ENCODE data around the gene BLTP3B. TPM values are rescaled to one million over a fixed set of nuclear protein-coding genes. Genes with fewer than 3 reads are reported as not detected.
A peak's percentile ranks its signal among the peaks of the same experiment; 100 is the strongest.

BLTP3B gene
- total RNA-seq, 1 donor from 2014 or later, result 16.2 TPM

DNA sequence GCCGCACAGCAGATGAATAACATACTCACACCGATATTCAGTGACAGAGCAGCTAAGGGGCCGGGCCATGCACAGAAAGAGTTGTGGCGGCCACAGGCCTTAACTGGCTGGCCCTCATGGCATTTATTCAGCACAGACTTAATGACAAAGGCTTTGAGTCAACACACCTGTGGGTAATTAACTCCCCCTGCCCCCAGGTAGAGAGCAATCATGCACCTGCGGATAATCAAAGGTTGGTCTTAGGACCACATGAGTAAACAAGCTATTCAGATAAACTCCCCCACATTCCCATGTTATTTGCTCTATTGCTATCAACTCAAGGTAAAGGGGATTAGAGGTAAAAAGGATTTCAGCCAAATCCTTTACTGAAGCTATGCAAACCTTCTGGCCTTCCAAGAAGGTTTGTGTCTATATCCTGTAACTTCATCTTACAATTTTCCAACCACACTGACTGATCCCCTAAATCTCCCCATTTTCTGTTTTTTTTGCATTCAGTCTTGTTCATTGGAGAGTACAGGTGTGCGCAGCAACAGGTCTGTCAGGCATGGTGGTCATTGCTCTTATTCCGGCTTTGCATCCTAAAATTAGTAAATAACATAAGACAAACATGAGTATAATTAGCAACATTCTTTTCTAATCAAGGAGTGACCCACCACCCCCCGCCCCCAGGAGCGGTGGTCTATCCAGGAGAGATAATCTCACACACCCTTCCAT, 16.9 kb upstream of the BLTP3B start:
- DNase-seq, result no peak

DNA sequence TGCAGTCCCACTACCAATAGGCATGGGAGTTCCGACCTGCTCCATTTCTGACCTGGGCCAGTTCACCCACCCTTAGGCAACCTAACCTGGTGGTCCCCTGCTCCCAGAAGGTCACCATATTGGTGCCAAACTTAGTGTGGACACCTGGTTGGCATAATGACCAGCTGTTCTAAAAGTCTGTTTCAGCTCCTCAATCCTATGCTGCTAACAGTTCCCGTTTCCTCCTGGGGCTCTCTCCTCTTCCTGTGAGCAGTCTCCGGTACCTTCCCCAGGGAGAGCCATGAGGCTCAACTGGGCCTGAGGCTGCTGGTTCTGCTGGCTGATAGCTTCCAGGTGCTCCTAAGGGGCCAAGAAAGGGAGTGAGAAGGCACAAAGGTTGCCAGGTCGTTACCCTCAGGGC, 15.9 kb upstream of the BLTP3B start:
- no peak for DNase-seq

- no peak for DNase-seq
Measured at GRCh38 chr12:100157427-100157821, 14.8 kb upstream of the BLTP3B start.

DNA sequence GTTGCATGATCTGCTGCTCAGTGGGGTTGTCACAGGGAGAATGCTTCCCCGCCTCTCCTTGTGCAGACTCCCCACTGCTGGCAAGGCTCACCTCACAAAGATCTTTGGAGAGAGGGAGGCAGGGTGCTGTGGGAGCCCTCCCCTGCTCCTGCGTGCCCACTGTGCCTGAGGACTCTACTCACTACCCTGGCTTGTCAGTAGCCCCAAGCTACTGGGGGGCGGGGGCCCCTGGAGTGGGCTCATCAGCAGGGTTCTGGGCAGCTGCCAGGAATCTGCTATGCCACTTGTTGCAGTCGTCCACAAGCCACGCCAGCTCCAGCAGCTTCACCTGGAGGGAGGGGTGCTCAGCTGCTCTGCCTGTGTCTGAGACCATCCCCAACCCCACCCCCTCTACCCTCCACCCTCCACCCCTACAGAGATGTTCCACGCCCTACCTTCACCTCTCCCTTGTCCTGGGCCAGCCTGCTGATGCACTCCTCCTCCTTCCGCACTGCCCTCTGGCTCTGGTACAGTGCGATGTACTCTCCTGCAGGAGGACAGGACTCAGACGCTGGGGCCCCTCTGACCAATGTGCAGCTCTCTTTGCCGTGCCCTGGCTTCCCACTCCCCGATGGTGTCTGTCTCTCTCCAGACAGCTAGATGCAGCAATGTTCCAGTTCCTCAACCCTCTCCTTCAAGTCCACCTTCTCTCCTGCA, 14.2 kb upstream of the BLTP3B start:
- DNase-seq, result no peak

- peak; percentile 80 for DNase-seq
Measured at GRCh38 chr12:100154474-100155247, 12.0 kb upstream of the BLTP3B start.

DNA sequence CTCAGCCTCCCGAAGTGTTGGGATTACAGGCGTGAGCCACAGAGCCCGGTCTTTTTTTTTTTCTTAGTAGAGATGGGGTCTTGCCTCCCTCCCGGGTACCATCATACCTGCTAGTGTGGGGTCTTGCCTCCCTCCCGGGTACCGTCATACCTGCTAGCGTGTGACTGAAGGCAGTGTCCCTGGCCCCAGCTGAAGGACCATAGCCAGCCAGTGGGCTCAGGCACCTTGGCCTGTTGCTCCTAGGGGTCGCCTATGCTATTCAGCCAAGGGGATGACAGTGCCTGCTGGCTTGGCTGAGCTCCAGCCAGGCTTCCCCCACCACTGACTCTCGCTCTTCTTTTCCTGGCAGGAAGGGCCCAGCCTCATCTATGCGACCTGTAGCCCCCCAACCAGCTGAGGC, 10.5 kb upstream of the BLTP3B start:
- DNase-seq, result no peak

DNA sequence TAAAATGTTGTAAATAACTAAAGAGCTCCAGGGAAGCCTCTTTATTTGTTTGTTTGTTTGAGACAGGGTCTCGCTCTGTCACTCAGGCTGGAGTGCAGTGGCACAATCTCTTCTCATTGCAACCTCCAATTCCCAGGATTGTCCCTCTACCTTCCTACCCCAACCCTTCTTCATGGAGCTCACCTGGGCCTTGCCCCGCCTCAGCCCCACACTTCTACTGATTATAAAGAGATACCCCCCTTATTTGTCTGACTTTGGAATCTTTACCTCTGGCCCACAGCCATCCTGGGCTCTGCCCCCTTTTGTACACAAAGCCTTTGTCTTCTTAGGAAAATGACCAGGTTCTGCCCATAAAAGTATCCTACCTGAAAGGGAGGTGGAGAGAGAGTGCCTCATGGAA, 9.1 kb upstream of the BLTP3B start:
- DNase-seq, result no peak

- DNase-seq, result no peak
Measured at GRCh38 chr12:100146252-100146651, 3.6 kb upstream of the BLTP3B start.

DNA sequence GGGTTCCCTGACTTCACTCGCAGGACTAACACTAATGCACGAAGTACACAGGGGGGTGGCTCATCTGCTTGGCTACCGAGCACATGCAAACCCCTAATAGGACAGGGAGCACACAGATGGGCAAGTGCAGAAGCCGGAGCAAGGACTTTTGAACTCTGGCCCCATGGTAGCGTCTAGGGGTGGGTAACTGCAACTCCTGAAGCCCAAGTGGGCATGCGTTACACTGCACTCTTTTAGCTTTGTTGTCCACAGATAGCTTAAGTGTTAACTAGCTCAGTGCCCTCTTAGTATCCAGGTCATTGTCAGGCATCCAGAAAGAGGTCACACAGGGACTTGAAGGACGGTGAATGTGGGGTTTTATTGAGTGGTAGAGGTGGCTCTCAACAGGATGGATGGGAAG, 3.0 kb upstream of the BLTP3B start:
- DNase-seq, result no peak

- peak; percentile 51 for DNase-seq
Measured at GRCh38 chr12:100141998-100142850, 450 bp downstream of the BLTP3B start.

GRCh38 chr12:100141666-100141997, 1.0 kb downstream of the BLTP3B start:
- peak; percentile 70 for DNase-seq

DNA sequence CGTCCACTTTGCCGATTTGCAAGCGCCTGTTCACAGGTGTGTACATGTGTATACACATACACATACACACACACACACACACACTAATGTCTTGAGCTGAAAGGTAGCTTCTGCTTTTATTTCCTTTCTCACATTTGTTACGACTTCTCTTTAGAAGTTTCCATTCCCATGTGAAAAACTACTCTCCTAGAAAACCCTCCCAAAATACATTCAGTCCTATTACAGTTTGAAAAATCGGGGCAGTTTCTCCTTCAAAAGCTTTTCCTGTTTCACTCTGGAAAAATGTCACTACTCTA, 3.9 kb downstream of the BLTP3B start:
- DNase-seq, result no peak

DNA sequence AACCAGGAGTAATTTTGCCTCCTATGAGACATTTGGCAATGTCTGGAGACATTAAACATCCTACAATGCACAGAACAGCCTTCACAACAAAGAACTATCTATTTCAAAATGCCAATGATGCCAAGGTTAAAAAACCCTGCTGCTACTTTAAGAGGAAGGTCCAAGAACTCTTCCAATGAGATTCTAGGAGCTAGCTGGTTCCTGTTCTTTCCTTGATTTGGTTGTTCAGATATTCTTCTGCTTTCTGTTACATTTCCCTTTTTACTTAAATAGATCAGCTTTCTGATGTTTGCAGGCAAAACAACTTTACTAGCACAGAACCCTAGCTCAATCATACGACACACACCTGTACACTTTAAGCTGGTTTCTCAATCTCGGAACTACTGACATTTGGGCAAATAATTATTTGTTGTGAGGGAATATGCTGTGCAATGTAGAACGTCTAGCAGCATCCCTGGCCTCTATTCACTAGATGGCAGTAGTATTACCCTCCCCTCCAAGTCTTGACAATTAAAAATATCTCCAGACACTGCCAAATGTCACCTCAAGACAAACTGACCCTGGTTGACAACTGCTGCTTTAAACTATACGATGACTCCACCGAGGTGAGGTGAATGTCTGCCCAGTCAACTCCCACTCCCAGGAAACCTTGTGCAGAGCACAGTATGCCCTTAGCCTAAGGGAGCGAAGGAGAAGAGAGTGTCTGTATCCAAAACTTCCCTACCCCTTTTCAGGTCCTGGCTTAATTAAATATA, 4.4 kb downstream of the BLTP3B start:
- DNase-seq, result peak; percentile 60

DNA sequence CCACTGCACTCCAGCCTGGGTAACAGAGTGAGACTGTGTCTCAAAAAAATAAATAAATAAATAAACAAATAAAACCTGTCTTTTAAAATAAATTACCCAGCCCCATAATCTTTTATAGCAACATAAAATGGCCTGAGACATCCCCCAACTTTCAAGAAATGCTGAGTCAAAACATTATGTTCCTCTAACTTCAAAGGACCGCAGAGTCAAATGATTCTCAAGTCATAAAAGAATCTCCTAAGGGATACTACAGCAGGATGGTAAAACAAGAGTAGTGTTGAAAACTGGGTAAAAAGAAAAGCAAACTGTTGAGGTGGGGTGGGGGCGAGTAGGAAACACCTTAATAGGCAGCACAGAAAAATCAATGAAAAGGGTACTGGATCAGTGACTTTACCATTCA, 9.5 kb downstream of the BLTP3B start:
- DNase-seq, result no peak

- DNase-seq, result peak; percentile 35
Measured at GRCh38 chr12:100128512-100128908, 14.2 kb downstream of the BLTP3B start.

DNA sequence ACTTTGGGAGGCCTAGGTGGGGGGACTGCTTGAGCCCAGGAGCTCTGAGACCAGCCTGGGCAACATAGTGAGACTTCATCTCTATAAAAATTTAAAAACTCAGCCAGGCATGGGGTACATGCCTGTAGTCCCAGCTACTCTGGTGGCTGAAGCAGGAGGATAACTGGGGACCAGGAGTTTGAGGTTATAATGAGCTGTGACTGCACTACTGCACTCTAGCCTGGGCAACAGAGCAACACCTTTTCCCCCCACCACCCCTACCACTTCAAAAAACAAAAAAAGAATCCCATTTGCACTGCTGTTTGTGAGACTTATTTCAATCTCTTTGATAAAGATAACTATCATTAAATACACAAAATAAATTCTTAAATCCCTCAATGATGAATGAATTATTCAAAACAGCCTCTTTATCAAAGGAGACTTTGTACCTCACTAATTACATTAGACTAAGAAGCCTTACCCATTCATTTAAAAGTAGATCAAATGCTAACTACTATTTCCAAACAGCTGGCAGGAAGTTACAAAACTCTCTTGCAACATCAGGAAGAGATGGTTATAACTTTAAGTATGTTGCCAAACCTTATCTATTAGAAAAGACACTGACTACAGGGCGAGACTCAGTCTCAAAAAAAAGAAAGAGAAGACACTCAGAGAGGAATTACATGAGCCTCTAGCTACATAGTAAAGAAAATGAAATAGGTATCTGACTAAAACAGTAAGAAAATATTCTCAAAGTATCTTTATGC, 14.7 kb downstream of the BLTP3B start:
- no peak for DNase-seq

- DNase-seq, result no peak
Measured at GRCh38 chr12:100123316-100124095, 19.2 kb downstream of the BLTP3B start.

DNA sequence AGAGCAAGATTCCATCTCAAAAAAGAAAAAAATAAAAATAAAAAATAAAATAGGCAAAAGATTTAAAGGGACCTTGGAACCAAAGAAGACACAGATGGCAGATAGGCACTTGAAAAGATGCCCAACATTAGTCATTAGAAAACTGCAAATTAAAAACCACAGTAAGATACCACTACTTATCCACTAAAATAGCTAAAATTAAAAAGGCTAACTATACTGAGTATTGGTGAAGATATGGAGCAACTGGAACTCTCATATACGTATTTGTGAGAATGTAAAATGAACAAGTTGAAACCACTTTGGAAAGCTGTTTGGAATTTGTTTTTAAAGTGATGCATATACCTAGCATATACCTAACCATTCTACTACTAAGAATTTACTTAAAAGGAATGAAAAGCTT, 22.3 kb downstream of the BLTP3B start:
- DNase-seq, result no peak

GRCh38 chr12:100115291-100115690, 27.4 kb downstream of the BLTP3B start:
- DNase-seq, result no peak

DNA sequence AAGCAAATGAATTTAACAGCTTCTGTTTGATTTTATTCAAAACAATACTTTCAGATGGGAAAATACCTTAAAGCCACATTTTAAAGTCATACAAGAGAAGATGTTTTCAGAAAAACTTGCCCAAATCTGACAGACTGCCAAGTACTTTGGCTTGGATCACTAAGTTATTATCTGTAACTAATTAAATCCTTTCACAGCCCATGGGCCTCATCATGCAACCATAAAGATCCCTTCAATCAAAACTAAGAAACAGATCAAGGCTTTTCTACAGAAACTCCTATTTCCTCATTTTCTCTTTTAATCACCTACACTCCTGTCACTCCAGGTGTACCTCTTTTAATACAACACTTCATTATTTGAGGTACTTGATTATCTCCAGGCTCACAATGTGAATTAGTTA, 28.1 kb downstream of the BLTP3B start:
- DNase-seq, result no peak

- DNase-seq, result no peak
Measured at GRCh38 chr12:100110276-100110675, 32.4 kb downstream of the BLTP3B start.

Data from dermis blood vessel endothelial cell (primary cell).